Lung (tissue), 16 donors: ENCODE results near the gene MACROH2A2. TPM values are rescaled to one million over a fixed set of nuclear protein-coding genes. Genes with fewer than 3 reads are reported as not detected.

Experiments
- ATAC-seq: fragments of 200-7000 bp; cut with Tn5 transposase; one replicate; pipeline ENCODE4 v1.9.1; 2020; ENCODE audit warnings: moderate number of reproducible peaks; ENCODE audit not compliant: insufficient read depth, low FRiP score
- DNase-seq, 3 donors: peaks; one replicate each; pipeline ENCODE4 v3.0.0-alpha.2; 2013 to 2017
- H3K27ac ChIP-seq, 2 donors: one replicate each; pipeline ENCODE4 v1.5.1; 2013; ENCODE audit warnings: mild to moderate bottlenecking in 2 of 2, moderate library complexity in 2 of 2, control low read depth in 1 of 2, inconsistent platforms in 1 of 2, low read depth in 1 of 2, low read length in 1 of 2
- H3K27me3 ChIP-seq, 3 donors: one replicate each; pipeline ENCODE4 v1.5.1; 2013; ENCODE audit warnings: low read length in 2 of 3; ENCODE audit not compliant: control insufficient read depth in 3 of 3, insufficient read depth in 3 of 3
- H3K36me3 ChIP-seq, 4 donors: one replicate each; pipeline ENCODE4 v1.5.1; 2013; ENCODE audit warnings: low read length in 4 of 4, mild to moderate bottlenecking in 1 of 4, moderate library complexity in 1 of 4; ENCODE audit not compliant: control insufficient read depth in 4 of 4, insufficient read depth in 4 of 4
- H3K4me1 ChIP-seq, 5 donors: one replicate each; pipeline ENCODE4 v1.5.1; 2013; ENCODE audit warnings: low read length in 5 of 5, mild to moderate bottlenecking in 2 of 5, moderate library complexity in 1 of 5; ENCODE audit not compliant: control insufficient read depth in 5 of 5, insufficient read depth in 5 of 5
- H3K4me3 ChIP-seq: one replicate; pipeline ENCODE4 v1.5.1; 2013; ENCODE audit warnings: mild to moderate bottlenecking, control low read depth, moderate library complexity
- H3K9ac ChIP-seq, 2 donors: one replicate each; pipeline ENCODE4 v1.5.1; 2013; ENCODE audit warnings: low read length in 2 of 2, control low read depth in 1 of 2; ENCODE audit not compliant: insufficient read depth in 1 of 2
- H3K9me3 ChIP-seq, 4 donors: one replicate each; pipeline ENCODE4 v1.5.1; 2013; ENCODE audit warnings: low read length in 3 of 4, mild to moderate bottlenecking in 1 of 4, moderate library complexity in 1 of 4; ENCODE audit not compliant: control insufficient read depth in 4 of 4, insufficient read depth in 3 of 4
- WGBS, 2 donors: extraction: QIAGEN DNeasy Blood & Tissue Kit; methylation state at CpG; one replicate each; pipeline ENCODE4 v1.1.7; 2013; 5-methylcytosine and 5-hydroxymethylcytosine counted together
- long read RNA-seq, 5 donors: transcript quantifications; one replicate each; lab custom pipeline, GENCODE V29; 2026
- polyA plus RNA-seq, 2 donors: library from polyadenylated mRNA; stranded (reverse); fragments of 200-250 nt; gene quantifications; one replicate each; pipeline ENCODE4 v1.2.1, GENCODE V29; 2013
- total RNA-seq, 2 donors: library from RNA; depleted of rRNA in 1 of 2; stranded (reverse); fragments of >200 nt in 1 of 2; gene quantifications; one replicate each; pipeline ENCODE4 v1.2.1, GENCODE V29; 2014 to 2021
- TF ChIP-seq, protein P1 (sequence below): IDR thresholded peaks from 2 replicates; pipeline ENCODE4 v1.5.1; 2012; ENCODE audit warnings: mild to moderate bottlenecking; ENCODE audit errors: control extremely low read depth, extremely low read depth
- donor health status: control.
- donor health status: control.
- donor health status: Bipolar disorder and iron deficiency.
- donor health status: healthy.
- donor health status: DM: yes; HTN: yes; CAD: no.

Gene MACROH2A2
- total RNA-seq (10 to 100 TPM in 1 of 2 donors, 1 to 10 TPM in 1; 7.8 to 19.3 TPM), polyA plus RNA-seq (1 to 10 TPM; 5.7 to 8.1 TPM)
- long read RNA-seq, donor 1, transcript H2AFY2-201 (9 exons, 1,980 nt), result major isoform, 43 of 69 reads
- long read RNA-seq, donor 1, partial matches to known transcripts, result 26 of 69 reads
- long read RNA-seq, donor 1, other reads (novel, unspliced or antisense), result 0 of 69 reads
- long read RNA-seq, donor 2, transcript H2AFY2-201 (9 exons, 1,980 nt), result major isoform, 10 of 29 reads
- long read RNA-seq, donor 2, partial matches to known transcripts, result 19 of 29 reads
- long read RNA-seq, donor 2, other reads (novel, unspliced or antisense), result 0 of 29 reads
- long read RNA-seq, donor 3, transcript H2AFY2-201 (9 exons, 1,980 nt), result major isoform, 19 of 19 reads
- long read RNA-seq, donor 3, partial matches to known transcripts, result 0 of 19 reads
- long read RNA-seq, donor 3, other reads (novel, unspliced or antisense), result 0 of 19 reads
- long read RNA-seq, donor 4, transcript H2AFY2-201 (9 exons, 1,980 nt), result major isoform, 5 of 10 reads
- long read RNA-seq, donor 4, partial matches to known transcripts, result 5 of 10 reads
- long read RNA-seq, donor 4, other reads (novel, unspliced or antisense), result 0 of 10 reads
- long read RNA-seq, donor 5, transcript H2AFY2-201 (9 exons, 1,980 nt), result major isoform, 47 of 56 reads
- long read RNA-seq, donor 5, partial matches to known transcripts, result 9 of 56 reads
- long read RNA-seq, donor 5, other reads (novel, unspliced or antisense), result 0 of 56 reads

DNA sequence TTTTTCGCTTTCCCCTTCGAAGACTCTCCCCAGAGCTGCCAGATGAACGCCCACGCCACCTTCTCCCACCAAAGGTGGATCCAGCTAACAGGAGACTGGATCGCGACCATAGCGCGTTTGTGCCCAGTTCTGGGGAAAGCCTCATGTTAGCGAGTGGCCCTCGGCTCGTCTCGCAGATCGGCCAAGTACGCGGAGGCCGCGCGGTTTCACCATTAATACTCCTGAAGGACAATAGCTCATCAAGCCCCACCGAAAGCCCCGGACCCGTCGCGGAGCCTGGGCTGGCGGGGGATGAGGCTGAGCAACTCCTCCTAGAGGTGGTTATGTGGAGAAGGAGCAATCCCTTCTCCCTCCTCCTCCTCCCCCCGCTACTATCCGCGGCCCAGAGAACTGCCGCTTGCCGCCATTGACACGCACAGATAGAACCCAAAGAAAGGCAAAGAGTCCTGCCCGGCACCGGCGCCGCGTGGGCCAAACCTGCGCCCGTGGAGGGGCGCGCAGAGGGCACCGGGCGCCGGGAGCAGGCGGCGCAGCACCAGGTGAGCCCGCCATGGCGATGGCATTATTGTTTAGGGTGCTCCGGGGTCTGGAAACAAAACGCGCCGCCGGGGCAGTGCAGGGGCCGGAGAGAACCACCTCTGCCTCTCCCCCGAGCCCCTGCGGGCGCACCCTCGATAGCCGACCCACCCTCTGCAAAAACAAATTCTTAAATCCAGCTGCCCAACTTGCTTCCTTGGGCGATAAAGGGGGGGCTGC, at the start of gene MACROH2A2:
TSS of gene MACROH2A2 (plus strand) at position 385 of the 756 bp plus-strand sequence. CDS start 22,813 bp downstream, outside the sequence.
- peak within 1 kb of the TSS; percentile 55 for H3K4me3 ChIP-seq
- peak within 1 kb of the TSS; percentile 79 to 87 for H3K9ac ChIP-seq
- no peaks in the 10 kb centered on the region for H3K36me3 ChIP-seq
- H3K27me3 ChIP-seq, result no peaks in the 10 kb centered on the region
- ATAC-seq, result peak; percentile 64
- H3K9me3 ChIP-seq, result no peaks in the 10 kb centered on the region
- H3K4me1 ChIP-seq, result peaks cover 0 to 32% (median 2%) of the 10 kb centered on the region in 5 donors
- H3K27ac ChIP-seq, result peak within 1 kb of the TSS in 1 of 2 donors; percentile 75
- TF ChIP-seq, protein P1, sequence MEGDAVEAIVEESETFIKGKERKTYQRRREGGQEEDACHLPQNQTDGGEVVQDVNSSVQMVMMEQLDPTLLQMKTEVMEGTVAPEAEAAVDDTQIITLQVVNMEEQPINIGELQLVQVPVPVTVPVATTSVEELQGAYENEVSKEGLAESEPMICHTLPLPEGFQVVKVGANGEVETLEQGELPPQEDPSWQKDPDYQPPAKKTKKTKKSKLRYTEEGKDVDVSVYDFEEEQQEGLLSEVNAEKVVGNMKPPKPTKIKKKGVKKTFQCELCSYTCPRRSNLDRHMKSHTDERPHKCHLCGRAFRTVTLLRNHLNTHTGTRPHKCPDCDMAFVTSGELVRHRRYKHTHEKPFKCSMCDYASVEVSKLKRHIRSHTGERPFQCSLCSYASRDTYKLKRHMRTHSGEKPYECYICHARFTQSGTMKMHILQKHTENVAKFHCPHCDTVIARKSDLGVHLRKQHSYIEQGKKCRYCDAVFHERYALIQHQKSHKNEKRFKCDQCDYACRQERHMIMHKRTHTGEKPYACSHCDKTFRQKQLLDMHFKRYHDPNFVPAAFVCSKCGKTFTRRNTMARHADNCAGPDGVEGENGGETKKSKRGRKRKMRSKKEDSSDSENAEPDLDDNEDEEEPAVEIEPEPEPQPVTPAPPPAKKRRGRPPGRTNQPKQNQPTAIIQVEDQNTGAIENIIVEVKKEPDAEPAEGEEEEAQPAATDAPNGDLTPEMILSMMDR, result no peak
- WGBS, 2 donors, result 1% methylated on average over 58 of the region's 58 CpGs
- peak; percentile 86 to 91 (median 90) for DNase-seq

DNA sequence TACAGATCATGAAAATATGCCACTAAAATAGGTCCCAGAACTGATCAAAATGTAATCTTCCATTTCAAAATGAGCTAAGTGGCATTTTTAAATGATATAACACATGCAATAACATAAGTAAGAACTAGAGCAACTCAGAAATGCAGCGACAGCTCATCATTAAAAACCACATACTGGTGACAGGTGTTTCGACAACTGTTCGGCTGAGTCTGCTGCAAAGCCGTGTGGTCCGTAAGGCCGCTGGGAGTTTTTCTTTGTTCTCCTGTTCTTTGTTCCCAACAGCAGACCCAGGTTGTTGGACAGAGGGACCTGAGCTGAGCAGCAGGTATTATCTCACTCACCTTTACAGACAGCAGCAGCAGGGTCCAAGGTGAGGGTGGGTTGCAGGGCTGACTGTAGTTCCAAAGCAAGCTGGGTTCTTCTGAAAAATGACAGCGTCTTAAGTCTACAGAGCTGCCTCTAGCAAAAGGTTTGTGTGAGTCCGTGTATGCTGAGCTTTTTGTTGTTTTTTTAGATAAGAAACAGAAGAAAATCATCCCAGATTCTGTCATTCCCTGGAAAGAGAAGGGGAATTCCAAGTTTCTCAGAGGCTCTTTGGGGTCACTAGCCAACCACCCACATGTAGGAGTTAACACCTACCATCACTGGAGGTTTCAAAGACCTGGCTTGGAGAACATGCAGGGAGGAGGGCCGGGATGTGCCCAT, 45.4 kb upstream of the MACROH2A2 start:
- DNase-seq (no peak), ATAC-seq (no peak)
- H3K4me3 ChIP-seq, result no peak overlapping the region
- H3K27ac ChIP-seq, result no peak overlapping the region
- TF ChIP-seq, protein P1, result no peak
- no peaks in the 10 kb centered on the region for H3K27me3 ChIP-seq
- no peaks in the 10 kb centered on the region for H3K4me1 ChIP-seq
- WGBS, 2 donors, result 87 to 88% methylated on average over 9 of the region's 9 CpGs
- no peak overlapping the region for H3K9ac ChIP-seq
- H3K36me3 ChIP-seq, result no peaks in the 10 kb centered on the region
- peaks cover 0 to 3% (median 0%) of the 10 kb centered on the region in 4 donors for H3K9me3 ChIP-seq

DNA sequence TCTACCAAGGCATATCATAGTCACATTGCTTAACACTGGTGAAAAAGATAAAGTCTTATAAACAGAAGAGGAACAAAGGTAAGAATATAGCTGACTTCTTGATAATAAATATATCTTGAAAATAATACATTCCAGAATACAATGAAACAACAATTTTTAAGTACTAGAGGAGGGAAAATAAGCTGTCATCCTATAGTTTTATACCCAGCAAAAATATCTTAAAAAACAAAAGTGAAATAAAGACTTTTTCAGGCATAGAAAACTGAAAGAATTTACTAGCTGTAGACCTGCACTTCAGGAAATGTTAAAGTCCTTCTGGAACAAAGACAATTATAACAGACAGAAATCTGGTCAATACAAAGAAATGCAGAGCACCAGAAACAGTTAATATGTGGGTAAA, 21.4 kb upstream of the MACROH2A2 start:
- ATAC-seq (no peak), DNase-seq (no peak)
- H3K4me1 ChIP-seq, result peaks cover 0 to 16% (median 5%) of the 10 kb centered on the region in 5 donors
- no peak overlapping the region for H3K9ac ChIP-seq
- TF ChIP-seq, protein P1, result no peak
- H3K27me3 ChIP-seq, result no peaks in the 10 kb centered on the region
- peaks cover 0 to 3% (median 2%) of the 10 kb centered on the region in 4 donors for H3K9me3 ChIP-seq
- no peak overlapping the region for H3K4me3 ChIP-seq
- H3K36me3 ChIP-seq, result no peaks in the 10 kb centered on the region
- H3K27ac ChIP-seq, result no peak overlapping the region
